ENCODE results near the gene CLDN14.

- TF ChIP-seq CTCF (IDR thresholded peaks at IDR 0.05) (no peak), EZH2phosphoT487 (IDR thresholded peaks at IDR 0.05) (no peak)
Observed at GRCh38 chr21:36461918-36462486, 17.9 kb downstream of the CLDN14 start.

All from neural progenitor cell (in vitro differentiated cells).